Measurements from ENCODE around the gene UFC1. TPM values are rescaled to one million over a fixed set of nuclear protein-coding genes. Genes with fewer than 3 reads are reported as not detected.

The UFC1 gene
- total RNA-seq, 1 experiment from 2014 or later, result 143 TPM

DNA sequence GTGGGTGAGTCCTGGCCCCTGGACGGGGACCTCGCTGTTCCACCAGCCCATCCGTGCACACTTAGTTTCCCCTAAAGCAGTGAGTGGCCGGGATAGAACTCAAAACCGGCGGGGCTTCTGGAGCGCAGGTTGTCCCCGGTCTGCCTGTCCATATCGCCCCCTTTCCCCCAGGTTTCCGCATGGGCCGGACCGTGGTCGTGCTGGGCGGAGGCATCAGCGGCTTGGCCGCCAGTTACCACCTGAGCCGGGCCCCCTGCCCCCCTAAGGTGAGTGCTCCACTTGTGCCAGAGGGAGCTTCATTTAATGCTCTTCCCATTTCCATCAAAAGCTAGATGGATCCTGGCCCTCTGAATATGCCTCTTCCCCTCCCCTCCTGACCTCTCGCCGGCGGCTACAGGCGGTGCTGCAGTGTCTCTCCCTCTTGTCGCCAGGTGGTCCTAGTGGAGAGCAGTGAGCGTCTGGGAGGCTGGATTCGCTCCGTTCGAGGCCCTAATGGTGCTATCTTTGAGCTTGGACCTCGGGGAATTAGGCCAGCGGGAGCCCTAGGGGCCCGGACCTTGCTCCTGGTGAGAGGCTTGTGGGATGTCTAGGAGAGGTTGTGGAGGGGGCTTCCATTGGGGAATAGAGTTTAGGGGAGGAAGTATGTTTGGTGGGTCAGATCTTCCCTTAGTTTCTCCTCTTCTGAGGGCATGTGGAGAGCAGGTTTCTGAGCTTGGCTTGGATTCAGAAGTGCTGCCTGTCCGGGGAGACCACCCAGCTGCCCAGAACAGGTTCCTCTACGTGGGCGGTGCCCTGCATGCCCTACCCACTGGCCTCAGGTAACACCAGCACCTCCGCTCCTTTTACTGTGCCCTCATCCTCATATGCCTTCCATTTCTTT lies 13.1 kb downstream of the UFC1 start:
- no peak for DNase-seq (ENCODE audit: extremely low read depth, low read depth)

DNA sequence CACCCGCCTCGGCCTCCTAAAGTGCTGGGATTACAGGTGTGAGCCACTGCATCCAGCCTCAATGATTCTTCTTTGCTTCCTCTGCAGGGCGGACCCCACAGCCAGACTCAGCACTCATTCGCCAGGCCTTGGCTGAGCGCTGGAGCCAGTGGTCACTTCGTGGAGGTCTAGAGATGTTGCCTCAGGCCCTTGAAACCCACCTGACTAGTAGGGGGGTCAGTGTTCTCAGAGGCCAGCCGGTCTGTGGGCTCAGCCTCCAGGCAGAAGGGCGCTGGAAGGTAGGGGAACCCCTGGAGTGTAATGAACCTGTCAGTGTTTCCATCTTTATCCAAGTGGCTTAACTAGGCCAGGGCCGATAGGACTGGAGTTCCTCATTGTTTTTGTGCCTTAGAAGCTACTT lies 15.1 kb downstream of the UFC1 start:
- no peak for DNase-seq (ENCODE audit: extremely low read depth, low read depth)

DNA sequence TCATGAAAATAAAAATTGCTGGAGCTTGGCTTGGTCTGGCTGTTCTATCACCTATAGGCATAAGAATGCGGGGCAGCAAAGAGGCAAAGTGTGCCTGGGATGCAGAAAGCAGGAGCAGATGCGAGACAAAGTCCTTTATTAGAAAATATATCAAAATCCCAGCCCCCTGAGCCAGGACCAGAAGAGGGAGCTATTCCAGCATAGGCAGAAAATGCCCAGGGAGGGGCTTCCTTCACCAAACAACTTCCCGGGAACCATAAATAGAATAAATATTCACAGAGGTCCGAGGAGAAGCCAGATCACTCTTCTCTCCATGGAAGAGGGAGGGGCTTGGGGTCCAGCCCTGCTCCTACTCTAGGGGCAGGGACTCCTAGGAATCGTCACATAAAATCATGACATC lies 17.4 kb downstream of the UFC1 start:
- DNase-seq (ENCODE audit: extremely low read depth, low read depth), result no peak

DNA sequence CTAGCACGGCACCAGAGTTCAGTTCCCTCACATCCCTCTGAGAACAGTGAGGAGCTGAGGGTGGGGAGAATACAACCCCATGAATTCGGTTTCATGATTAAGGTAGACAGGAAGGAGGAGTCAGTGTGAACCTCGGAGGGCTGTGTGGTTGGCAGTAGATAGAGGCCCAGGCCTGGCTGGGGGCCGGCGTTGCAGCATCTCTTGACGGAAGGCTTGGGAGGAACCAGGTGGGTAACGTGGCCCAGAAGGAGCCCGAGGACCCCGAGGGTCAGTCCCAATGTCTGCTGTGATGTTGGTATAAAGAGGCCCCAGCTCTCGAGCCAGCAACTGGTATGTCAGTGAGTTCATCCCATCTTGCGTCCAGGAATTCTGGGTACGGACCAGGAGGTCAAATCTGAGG lies 17.9 kb downstream of the UFC1 start:
- no peak for DNase-seq (ENCODE audit: extremely low read depth, low read depth)

DNA sequence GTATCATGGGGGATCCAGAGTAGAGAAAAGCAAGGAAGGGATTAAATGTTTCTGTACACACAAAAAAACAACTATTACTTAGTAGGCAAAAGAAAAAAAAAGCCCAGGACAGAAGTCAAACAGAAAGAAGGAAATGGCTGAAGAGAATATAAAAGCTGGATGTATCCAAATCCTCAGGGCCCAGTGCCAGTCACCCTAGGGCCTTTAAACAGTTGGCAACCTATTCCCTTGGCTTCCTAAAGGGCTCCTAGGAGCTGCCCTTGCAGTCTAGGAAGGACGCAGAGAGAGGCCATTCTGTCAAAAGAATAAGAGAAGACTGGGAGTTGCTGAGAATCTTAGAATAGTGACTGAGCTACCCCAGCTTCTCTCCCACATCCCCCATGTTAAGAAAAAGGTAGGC lies 18.6 kb downstream of the UFC1 start:
- no peak for DNase-seq (ENCODE audit: extremely low read depth, low read depth)

DNA sequence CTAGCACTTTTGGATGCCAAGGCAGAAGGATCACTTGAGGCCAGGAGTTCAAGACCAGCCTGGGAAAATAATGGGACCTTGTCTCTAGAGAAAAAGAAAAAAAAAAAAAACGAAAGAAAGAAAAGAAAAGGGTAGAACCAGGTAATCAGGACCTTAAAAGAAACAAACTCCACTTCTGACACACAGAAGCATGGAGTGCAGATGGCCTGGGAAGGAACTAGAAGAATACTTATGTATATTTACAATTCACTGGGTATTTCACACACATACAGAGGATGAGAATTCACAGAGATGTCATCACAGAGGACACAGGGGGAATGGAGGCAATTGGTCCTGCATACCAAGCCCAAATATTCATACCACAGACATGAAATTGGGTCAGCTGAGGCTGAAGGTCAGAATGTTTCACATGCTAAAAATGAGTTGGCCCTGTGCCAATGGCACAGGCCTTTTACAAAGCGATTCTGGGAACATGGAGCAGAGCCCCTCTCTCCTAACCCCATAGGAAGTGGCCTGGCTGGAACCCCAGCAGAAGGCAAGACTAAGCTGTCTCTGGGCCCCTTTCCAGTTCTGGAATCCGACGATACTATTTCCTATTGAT lies 19.1 kb downstream of the UFC1 start:
- no peak for DNase-seq (ENCODE audit: extremely low read depth, low read depth)

DNA sequence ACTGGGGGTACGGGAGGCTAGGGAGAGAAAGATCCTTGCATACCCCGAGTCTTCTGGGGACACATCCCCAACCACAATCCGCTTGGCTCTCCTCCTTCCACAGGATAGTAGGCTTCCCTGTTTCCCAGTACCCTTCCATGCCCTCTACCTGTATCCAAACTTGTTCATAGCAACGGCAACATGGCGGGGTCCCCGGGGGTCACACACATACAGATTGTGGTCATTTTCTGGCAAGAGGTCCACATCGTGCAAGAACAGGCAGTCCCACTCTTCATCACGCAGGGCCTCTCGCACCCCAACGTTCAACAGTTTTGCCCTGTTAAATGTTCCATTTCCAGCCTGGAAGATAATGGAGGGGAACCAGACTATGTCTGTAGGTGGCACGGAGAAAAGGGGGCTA lies 19.9 kb downstream of the UFC1 start:
- no peak for DNase-seq (ENCODE audit: extremely low read depth, low read depth)

- DNase-seq (ENCODE audit: extremely low read depth, low read depth), result no peak
Observed at GRCh38 chr1:161174911-161175310, 21.1 kb downstream of the UFC1 start.

DNA sequence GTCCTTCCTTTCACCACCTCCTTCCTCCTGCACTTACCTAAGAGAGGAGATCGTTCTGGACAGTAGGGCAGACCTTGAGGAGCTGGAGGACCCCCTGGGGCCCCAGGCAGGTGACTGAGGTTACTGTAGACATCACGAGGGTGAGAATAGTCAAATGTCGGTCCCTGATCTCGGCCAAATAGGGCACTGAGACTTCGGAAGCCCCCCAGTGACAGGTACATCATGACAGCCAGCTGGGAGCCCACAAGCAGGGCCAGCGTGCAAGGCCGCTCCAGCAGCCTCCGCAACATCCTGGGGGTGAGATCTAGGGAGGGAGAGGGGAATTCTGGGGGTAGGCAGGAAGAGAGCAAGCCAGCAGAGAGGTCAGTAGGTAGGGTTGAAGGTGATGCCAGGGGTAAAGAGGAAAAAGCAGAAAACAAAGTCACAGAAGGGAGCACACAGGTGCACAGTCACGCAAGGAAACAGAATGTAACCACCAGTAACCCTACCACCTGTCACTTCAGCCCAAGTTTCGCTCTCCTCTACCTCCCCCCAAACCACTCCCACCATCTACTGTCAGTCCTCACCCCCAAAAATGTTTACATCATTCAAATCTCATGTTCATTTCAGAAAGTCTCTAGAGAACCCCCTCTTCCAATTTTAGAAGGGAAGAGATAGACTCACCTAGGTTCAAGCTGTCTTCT lies 22.1 kb downstream of the UFC1 start:
- no peak for DNase-seq (ENCODE audit: extremely low read depth, low read depth)

DNA sequence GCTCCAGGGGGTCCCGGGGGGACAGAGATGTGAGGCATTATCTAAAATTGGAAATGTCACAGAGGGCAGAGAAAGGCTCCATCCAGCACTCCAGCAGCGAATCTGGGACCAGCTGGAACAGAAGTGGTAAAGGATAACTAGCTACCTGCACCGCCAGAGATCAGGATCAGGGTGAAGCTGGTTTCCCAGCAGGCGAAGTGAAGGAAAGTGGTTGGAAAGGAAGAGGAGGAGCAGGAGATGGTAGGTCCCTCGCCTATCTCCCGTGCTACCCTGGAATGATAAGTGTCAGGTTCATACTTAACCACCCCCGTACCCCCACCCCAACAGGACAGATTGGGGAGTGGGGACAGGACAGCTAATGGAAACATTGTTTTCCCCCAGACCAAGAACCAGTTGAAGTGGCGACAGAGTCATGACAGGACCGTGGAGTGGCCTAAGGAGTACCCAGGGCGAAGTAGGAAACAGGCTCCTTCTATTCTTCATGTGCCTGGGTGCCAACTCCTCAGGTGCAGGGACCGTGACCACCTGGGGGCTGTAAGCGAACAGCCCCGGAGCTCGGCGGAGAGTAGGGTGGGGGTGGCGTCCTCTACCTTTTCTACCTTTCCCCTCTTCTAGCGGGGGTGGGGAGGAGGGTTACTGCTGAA lies 22.8 kb downstream of the UFC1 start:
- DNase-seq (ENCODE audit: extremely low read depth, low read depth), result no peak

DNA sequence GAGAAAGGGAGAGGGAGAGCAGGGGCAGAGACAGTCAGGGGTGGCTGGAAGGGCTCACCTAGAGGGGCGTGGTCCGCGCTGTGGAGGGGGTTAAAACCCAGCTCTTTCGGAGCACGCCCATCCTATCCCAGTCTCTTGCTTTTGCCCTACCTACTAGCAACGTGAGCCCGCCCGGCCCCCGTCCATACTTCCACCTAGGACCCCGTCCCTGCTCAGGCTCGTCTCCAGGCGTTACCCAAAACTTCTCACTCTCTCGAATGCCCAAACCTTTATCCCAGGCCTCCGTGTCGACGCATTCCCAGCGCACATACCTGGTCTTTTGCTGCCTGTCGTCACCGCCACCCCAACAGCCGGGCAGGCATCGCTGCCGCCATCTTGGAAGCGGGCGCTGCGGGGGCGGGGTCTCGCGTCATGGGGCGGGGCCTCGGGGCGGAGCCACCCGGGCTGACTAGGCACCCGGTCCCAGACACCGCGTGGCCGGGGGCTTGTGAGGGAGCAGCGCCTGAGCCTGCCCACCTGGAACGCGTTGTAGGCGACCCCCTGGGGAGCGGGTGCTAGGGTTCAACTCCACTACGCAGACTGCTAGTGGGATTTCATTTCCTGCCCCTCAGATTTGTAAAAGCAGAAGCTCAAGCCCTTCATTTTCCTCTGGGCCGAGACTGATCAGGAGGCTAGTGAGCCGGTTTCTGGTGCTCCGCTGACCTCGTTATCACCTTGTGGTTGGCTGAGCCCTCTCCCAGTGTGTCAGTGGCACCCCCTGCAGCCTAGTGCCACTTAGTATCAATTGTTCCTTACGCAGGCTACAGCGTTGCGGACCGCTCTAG lies 23.5 kb downstream of the UFC1 start, which contains the start of gene B4GALT3:
TSS of gene B4GALT3 (minus strand) at position 396 of the 824 bp plus-strand sequence. CDS start 1,447 bp downstream, outside the sequence.
- peak; percentile 80 for DNase-seq (ENCODE audit: extremely low read depth, low read depth)

- no peak for DNase-seq (ENCODE audit: extremely low read depth, low read depth)
Observed at GRCh38 chr1:161177936-161178244, 24.1 kb downstream of the UFC1 start.

GRCh38 chr1:161179698-161180097 lies 25.9 kb downstream of the UFC1 start:
- DNase-seq (ENCODE audit: extremely low read depth, low read depth), result no peak

- no peak for DNase-seq (ENCODE audit: extremely low read depth, low read depth)
Observed at GRCh38 chr1:161180639-161181038, 26.9 kb downstream of the UFC1 start.

DNA sequence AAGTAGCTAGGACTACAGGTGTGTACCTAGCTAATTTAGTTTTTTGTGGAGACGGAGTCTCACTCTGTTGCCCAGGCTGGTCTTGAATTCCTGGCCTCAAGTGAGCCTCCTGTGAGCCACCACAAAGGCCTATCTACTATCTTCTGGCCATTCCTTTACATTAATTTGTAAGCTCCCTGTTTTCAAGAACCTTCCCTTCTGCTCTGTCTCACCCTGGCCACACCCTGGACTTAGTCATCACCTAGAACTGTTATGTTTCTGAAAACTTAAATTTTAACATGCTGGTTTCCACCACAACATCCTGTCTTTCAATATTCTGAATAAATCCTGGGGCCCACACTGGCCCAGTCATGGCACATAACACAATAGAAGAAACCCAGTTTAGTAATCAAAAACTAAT lies 28.4 kb downstream of the UFC1 start:
- DNase-seq (ENCODE audit: extremely low read depth, low read depth), result no peak

DNA sequence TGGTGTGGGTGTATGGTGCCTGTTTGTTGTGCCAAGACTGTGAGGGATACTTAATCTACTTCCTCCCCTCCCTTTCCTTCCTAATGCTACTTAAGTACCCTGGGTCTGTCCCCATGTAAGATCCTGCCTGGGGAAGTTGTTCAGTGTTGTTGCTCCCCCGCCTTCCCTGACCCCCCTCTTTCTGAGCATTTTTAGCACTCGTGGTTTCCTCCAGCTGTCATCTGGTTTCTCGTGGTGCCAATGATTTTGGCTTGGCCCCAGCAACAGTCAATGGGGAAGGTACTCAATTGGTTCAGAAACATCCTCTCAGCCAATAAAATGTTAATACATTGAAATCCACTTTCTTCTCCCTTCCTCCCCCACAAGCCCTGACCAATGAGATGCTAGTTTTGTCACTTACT lies 31.5 kb downstream of the UFC1 start:
- DNase-seq (ENCODE audit: extremely low read depth, low read depth), result no peak

DNA sequence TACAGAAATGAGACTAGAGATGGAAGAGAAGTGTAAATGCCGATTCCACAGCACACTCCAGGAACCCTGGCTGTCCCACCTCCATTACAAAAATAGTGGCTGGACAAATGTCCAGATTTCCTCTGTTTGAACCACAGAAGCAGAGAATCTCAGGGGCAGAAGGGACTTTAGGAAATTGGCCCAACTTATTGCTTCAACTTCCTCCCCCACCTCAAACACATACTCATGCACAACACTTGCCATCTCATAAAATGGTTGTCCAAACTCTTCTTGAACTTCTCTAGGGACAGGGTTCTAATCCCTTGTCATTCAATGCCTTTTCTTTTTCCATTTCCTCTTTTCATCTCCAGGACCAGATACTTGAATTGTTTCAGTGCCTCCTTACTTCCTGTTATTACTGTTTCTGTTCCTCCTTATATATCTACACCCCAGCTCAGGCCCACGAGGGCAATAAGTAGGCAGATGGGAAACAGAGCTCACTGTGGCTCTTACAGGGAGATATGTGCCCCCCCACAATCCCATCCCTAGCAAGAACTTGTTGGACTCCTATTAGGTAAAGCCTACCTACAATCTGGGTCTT lies 32.0 kb downstream of the UFC1 start:
- no peak for DNase-seq (ENCODE audit: extremely low read depth, low read depth)

GRCh38 chr1:161187311-161187710 lies 33.5 kb downstream of the UFC1 start:
- DNase-seq (ENCODE audit: extremely low read depth, low read depth), result no peak

DNA sequence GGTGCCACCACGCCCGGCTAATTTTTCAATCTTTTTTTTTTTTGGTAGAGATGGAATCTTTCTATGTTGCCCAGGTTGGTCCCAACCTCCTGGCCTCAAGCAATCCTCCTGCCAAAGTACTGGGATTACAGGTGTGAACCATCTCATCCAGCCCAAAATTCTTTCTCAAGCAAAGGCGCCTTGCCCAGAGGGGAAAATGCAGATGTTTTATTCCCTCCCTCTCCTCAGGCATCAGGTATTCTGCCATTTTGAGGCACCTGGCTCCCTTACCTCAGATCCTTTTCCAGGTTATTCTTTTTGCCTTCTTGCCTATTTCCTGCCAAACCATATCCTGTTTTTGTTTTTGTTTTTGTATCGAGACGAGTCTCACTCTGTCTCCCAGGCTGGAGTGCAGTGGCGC lies 34.6 kb downstream of the UFC1 start:
- DNase-seq (ENCODE audit: extremely low read depth, low read depth), result no peak

DNA sequence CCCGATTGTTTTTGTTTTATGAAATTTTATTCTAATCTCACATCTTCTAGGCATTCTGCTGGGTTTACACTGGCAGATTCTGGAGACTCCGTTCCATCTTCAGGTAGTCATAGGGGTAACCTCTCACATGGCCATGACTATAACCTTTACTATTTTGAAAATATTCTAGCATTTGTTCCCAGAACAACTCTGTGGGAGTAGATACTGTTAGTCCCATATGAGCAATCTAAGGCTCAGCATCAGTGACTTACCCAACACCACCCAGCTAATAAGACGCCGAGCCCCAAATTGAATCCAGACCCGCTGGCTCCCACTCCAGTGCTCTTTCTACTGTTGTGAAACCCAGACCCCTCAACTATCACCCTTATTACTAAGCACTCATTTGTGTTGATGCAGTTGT lies 35.3 kb downstream of the UFC1 start:
- DNase-seq (ENCODE audit: extremely low read depth, low read depth), result no peak

Measured in NCI-H460 (cell line).